ENCODE data around the gene CNIH1. TPM values are rescaled to one million over a fixed set of nuclear protein-coding genes. Genes with fewer than 3 reads are reported as not detected.
A peak's percentile ranks its signal among the peaks of the same experiment; 100 is the strongest.
"Not testable (repeated sequence)": the region's sequence is repeated elsewhere in the genome, so short reads cannot be mapped to it uniquely, and the experiment has no call there.

CNIH1 gene
- total RNA-seq, 4 donors from 2014 or later = 48.9 to 137 (median 99.3) TPM

GRCh38 chr14:54411371-54411770, 29.8 kb downstream of the CNIH1 start:
- Histone ChIP-seq H3K9me3 (no peaks in the 10 kb centered on the region), H3K4me1 (no peaks in the 10 kb centered on the region), H3K4me3 (no peak overlapping the region), H3K36me3 (no peaks in the 10 kb centered on the region), H3K27me3 (no peaks in the 10 kb centered on the region), H3K27ac (no peak overlapping the region)
- DNase-seq (ENCODE audit: low spot score in 2 of 2) = no peak
- TF ChIP-seq POLR2A (IDR thresholded peaks at IDR 0.05) (no peak), EP300 (IDR thresholded peaks at IDR 0.05) (no peak), CTCF (IDR thresholded peaks at IDR 0.05) (no peak), POLR2AphosphoS5 (IDR thresholded peaks at IDR 0.05) (no peak)
- 94% methylated on average over 3 of the region's 3 CpGs for WGBS

DNA sequence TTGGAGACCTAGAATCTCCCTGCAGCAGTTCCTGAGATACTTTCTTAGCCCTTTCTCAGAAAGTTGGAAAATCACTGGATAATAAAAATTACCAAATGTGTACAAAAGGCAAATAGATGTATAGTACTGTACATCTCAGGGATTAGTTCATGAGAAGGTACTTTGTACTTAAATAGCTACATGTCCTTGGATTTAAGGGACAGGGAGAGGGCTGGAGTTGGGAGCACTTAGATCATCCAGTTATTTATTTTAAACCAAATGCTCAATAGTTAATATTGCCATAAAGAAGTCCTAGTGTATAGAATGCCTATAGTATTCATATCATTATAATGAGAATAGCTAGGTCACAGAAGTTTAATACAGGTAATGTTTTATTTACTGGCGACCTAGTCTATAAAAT, 31.0 kb downstream of the CNIH1 start:
- no peaks in the 10 kb centered on the region for H3K9me3 ChIP-seq
- no peak overlapping the region for H3K4me3 ChIP-seq
- 100% methylated on average over 1 of the region's 1 CpG for WGBS
- H3K36me3 ChIP-seq = no peaks in the 10 kb centered on the region
- DNase-seq (ENCODE audit: low spot score in 2 of 2) = no peak
- TF ChIP-seq EP300 (IDR thresholded peaks at IDR 0.05) (no peak), CTCF (IDR thresholded peaks at IDR 0.05) (no peak), POLR2AphosphoS5 (IDR thresholded peaks at IDR 0.05) (no peak), POLR2A (IDR thresholded peaks at IDR 0.05) (no peak)
- H3K27me3 ChIP-seq = no peaks in the 10 kb centered on the region
- no peak overlapping the region for H3K27ac ChIP-seq
- H3K4me1 ChIP-seq = no peaks in the 10 kb centered on the region

DNA sequence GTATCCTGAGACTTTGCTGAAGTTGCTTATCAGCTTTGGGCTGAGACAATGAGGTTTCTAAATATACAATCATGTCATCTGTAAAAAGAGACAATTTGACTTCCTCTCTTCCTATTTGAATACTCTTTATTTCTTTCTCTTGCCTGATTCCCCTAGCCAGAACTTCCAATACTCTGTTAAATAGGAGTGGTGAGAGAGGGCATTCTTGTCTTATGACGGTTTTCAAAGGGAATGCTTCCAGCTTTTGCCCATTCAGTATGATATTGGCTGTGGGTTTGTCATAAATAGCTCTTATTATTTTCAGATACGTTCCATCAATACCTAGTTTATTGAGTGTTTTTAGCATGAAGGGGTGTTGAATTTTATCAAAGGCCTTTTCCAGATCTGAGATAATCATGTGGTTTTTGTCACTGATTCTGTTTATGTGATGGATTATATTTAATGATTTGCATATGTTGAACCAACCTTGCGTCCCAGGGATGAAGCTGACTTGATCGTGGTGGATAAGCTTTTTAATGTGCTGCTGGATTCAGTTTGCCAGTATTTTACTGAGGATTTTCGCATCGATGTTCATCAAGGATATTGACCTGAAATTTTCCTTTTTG, 37.7 kb downstream of the CNIH1 start:
- not testable (repeated sequence) for H3K4me3 ChIP-seq; DNase-seq (ENCODE audit: low spot score in 2 of 2); H3K27ac ChIP-seq; H3K27me3 ChIP-seq; H3K9me3 ChIP-seq; H3K36me3 ChIP-seq; H3K4me1 ChIP-seq
- WGBS = 66% methylated on average over 6 of the region's 6 CpGs

- Histone ChIP-seq H3K9me3 (no peaks in the 10 kb centered on the region), H3K27me3 (no peaks in the 10 kb centered on the region), H3K36me3 (no peaks in the 10 kb centered on the region), H3K4me1 (peaks cover 20% of the 10 kb centered on the region), H3K27ac (no peak overlapping the region), H3K4me3 (no peak overlapping the region)
- 88% methylated on average over 2 of the region's 2 CpGs for WGBS
- no peak for DNase-seq (ENCODE audit: low spot score in 2 of 2)
- no peak for TF ChIP-seq EP300 (IDR thresholded peaks at IDR 0.05)
- TF ChIP-seq POLR2AphosphoS5 (IDR thresholded peaks at IDR 0.05) = no peak
- TF ChIP-seq POLR2A (IDR thresholded peaks at IDR 0.05) = no peak
- no peak for TF ChIP-seq CTCF (IDR thresholded peaks at IDR 0.05)
These were observed 41.6 kb downstream of the CNIH1 start for GRCh38 chr14:54399560-54399959.

DNA sequence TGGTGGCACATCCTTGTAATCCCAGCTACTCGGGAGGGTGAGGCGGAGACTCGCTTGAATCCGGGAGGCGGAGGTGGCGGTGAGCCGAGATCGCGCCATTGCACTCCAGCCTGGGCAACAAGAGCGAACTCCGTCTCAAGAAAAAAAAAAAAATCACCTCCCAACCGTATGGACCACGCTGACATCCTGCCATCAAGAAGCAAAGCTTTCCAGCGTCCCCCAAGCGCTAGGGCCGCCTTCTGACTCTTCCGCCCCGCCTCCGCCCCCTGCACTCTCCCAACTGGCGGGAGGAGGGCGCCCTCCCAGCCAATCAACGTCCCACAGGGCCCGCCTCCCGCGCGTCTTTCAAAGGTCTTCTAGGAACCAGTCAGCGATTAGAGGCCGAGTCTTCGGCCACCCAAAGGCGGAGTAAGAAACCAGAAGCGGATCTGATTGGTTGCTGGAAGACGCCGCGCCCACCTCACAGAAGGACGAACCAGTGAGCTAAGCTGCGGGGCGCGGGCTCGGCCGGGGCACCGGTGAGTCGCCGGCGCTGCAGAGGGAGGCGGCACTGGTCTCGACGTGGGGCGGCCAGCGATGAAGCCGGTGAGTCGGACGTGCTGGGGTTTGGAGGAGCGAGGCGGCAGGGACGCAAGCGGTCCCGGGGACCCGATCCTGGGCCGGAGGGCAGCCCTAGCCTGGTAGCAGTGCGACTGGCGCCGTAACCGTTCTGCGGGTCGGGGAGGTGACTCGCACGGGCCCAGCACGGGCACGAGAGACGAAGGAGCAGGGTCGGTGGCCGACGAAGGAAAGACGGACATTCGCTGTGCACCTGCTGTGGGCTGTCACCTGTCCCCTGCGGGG, 44.5 kb downstream of the CNIH1 start, which contains the start of gene CDKN3:
Gene CDKN3 (plus strand): TSS at position 515 of the 843 bp plus-strand sequence. CDS start 62 bp downstream, at position 577.
- Histone ChIP-seq H3K36me3 (no peaks in the 10 kb centered on the region), H3K9me3 (no peaks in the 10 kb centered on the region), H3K4me1 (peaks cover 20% of the 10 kb centered on the region), H3K27me3 (no peaks in the 10 kb centered on the region), H3K27ac (no peak within 1 kb of the TSS), H3K4me3 (peak within 1 kb of the TSS; percentile 73)
- TF ChIP-seq POLR2AphosphoS5 (IDR thresholded peaks at IDR 0.05) (peak in 1 of 3 donors; percentile 9), POLR2A (IDR thresholded peaks at IDR 0.05) (peak in 1 of 2 donors; percentile 43), EP300 (IDR thresholded peaks at IDR 0.05) (no peak), CTCF (IDR thresholded peaks at IDR 0.05) (peak in 1 of 2 donors; percentile 68)
- WGBS = 1% methylated on average over 32 of the region's 76 CpGs
- DNase-seq (ENCODE audit: low spot score in 2 of 2) = peak; percentile 99

Measured in suprapubic skin (tissue), 4 donors.